Hepatocyte (in vitro differentiated cells): Measurements from ENCODE around the gene HBG1.

Experiments
- CTCF ChIP-seq: fragments of 200-600 bp; sonication (generic); IDR thresholded peaks from 2 replicates; pipeline ENCODE4 v1.5.1; 2016; ENCODE audit warnings: antibody characterized with exemption, mild to moderate bottlenecking; ENCODE audit not compliant: poor library complexity
- EZH2 ChIP-seq: fragments of 200-600 bp; sonication (generic); IDR thresholded peaks from 2 replicates; pipeline ENCODE4 v1.6.1; 2016; ENCODE audit warnings: antibody characterized with exemption, mild to moderate bottlenecking, borderline replicate concordance
- EZH2phosphoT487 ChIP-seq: fragments of 200-600 bp; sonication (generic); IDR thresholded peaks from one replicate; pipeline ENCODE4 v1.6.1; 2018; ENCODE audit warnings: antibody characterized with exemption, mild to moderate bottlenecking, low read depth, moderate library complexity; ENCODE audit not compliant: unreplicated experiment, severe bottlenecking

DNA sequence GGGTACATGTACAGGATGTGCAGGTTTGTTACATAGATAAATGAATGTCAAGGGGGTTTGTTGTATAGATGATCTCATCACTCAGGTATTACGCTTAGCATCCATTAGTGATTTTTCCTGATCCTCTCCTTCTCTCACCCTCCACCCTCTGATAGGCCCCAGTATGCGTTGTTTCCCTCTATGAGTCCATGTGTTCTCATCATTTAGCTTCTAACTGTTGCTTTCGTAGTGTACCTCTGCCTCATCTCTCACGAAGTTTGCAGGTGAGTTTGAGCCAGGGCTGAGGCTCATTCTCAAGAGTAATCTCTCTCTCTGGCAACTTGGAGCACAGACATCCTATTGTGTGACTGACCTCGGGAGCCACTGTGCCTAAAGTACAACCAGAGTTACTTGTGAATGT is 24.7 kb upstream of the HBG1 start:
- TF ChIP-seq EZH2: no peak
- TF ChIP-seq CTCF: no peak
- TF ChIP-seq EZH2phosphoT487: no peak
